Activated CD8-positive, alpha-beta memory T cell treated with anti-CD3 and anti-CD28 coated beads, Interleukin-2, amount 50 U/mL, for 4 hours (primary cell): ENCODE results near the gene CASP2.
"Not testable (repeated sequence)": the region's sequence is repeated elsewhere in the genome, so short reads cannot be mapped to it uniquely, and the experiment has no call there.

Experiments used
- DNase-seq: peaks from one replicate; pipeline ENCODE4 v3.0.0-alpha.2; 2020

Gene CASP2

GRCh38 chr7:143265017-143265693 is 23.0 kb upstream of the CASP2 start:
- DNase-seq: no peak

- DNase-seq: no peak
Observed at GRCh38 chr7:143269251-143269650, 18.9 kb upstream of the CASP2 start.

- DNase-seq: no peak
Observed at GRCh38 chr7:143271240-143271639, 16.9 kb upstream of the CASP2 start.

GRCh38 chr7:143272871-143273270 is 15.3 kb upstream of the CASP2 start:
- no peak for DNase-seq

- DNase-seq: no peak
Observed at GRCh38 chr7:143279186-143280098, 8.7 kb upstream of the CASP2 start.

GRCh38 chr7:143280160-143280559 is 8.0 kb upstream of the CASP2 start:
- no peak for DNase-seq

GRCh38 chr7:143280566-143280965 is 7.6 kb upstream of the CASP2 start:
- DNase-seq: no peak

GRCh38 chr7:143281529-143281928 is 6.6 kb upstream of the CASP2 start:
- no peak for DNase-seq

GRCh38 chr7:143282124-143282523 is 6.0 kb upstream of the CASP2 start:
- no peak for DNase-seq

- DNase-seq: no peak
Observed at GRCh38 chr7:143283381-143283780, 4.8 kb upstream of the CASP2 start.

- no peak for DNase-seq
Observed at GRCh38 chr7:143284591-143285469, 3.3 kb upstream of the CASP2 start, which contains the start of gene TMEM139. Gene TMEM139 (plus strand): TSS chr7:143284958. CDS start chr7:143285958, 1,000 bp downstream.

GRCh38 chr7:143285470-143285778 is 2.7 kb upstream of the CASP2 start:
- no peak for DNase-seq

- no peak for DNase-seq
Observed at GRCh38 chr7:143285806-143286521, 2.2 kb upstream of the CASP2 start.

- DNase-seq: no peak
Observed at GRCh38 chr7:143286522-143286890, 1.6 kb upstream of the CASP2 start.

GRCh38 chr7:143287339-143287934 is 714 bp upstream of the CASP2 start:
- no peak for DNase-seq

GRCh38 chr7:143288836-143289235 is 685 bp downstream of the CASP2 start:
- no peak for DNase-seq

- no peak for DNase-seq
Observed at GRCh38 chr7:143289421-143289820, 1.3 kb downstream of the CASP2 start.

- DNase-seq: not testable (repeated sequence)
Observed at GRCh38 chr7:143289888-143290287, 1.7 kb downstream of the CASP2 start.

GRCh38 chr7:143290293-143290692 is 2.1 kb downstream of the CASP2 start:
- no peak for DNase-seq

GRCh38 chr7:143292876-143293275 is 4.7 kb downstream of the CASP2 start:
- no peak for DNase-seq

GRCh38 chr7:143295870-143296269 is 7.7 kb downstream of the CASP2 start:
- DNase-seq: no peak

GRCh38 chr7:143296686-143297085 is 8.5 kb downstream of the CASP2 start:
- no peak for DNase-seq
